Measurements from ENCODE around the gene CAPN15. TPM values are rescaled to one million over a fixed set of nuclear protein-coding genes. Genes with fewer than 3 reads are reported as not detected.

The CAPN15 gene
- total and polyA plus RNA-seq, 10 donors, result 25.8 to 71.7 (median 62.5) TPM

GRCh38 chr16:569445-570254 is 42.1 kb downstream of the CAPN15 start, which contains the start of gene PIGQ:
TSS of gene PIGQ (plus strand) at chr16:569968. CDS start at chr16:574075, 4,107 bp downstream.
- peaks cover 39 to 82% (median 51%) of the 10 kb centered on the region in 6 donors for H3K4me1 ChIP-seq
- peak within 1 kb of the TSS; percentile 78 to 99 (median 94) for H3K4me3 ChIP-seq
- intact Hi-C loops (cut with DNase I; ENCODE audit: low total_unique reads), result no loop called here
- TF ChIP-seq CTCF (IDR thresholded peaks at IDR 0.05 in 8 of 11, conservative IDR thresholded peaks at IDR 0.05 in 3 of 11) (no peak), POLR2AphosphoS5 (IDR thresholded peaks at IDR 0.05) (peak in 2 of 3 donors; percentile 49 to 65)
- WGBS, 5 donors, result 1 to 6% (median 2%) methylated on average over 28 to 87 of the region's 87 CpGs
- H3K36me3 ChIP-seq, result peaks cover 0 to 29% (median 6%) of the 10 kb centered on the region in 6 donors
- peak; percentile 92 for DNase-seq
- no peaks in the 10 kb centered on the region for H3K27me3 ChIP-seq (replicated peaks in 1 of 7)
- H3K9me3 ChIP-seq, result no peaks in the 10 kb centered on the region
- peak within 1 kb of the TSS; percentile 77 to 88 (median 86) for H3K27ac ChIP-seq

GRCh38 chr16:572865-573650 is 45.5 kb downstream of the CAPN15 start:
- H3K36me3 ChIP-seq, result peaks cover 0 to 47% (median 19%) of the 10 kb centered on the region in 6 donors
- WGBS, 5 donors, result 77 to 93% (median 89%) methylated on average over 21 to 27 of the region's 27 CpGs
- peaks cover 15 to 69% (median 33%) of the 10 kb centered on the region in 6 donors for H3K4me1 ChIP-seq
- H3K27ac ChIP-seq, result no peak overlapping the region
- TF ChIP-seq POLR2A (IDR thresholded peaks at IDR 0.05), result no peak
- no peak for TF ChIP-seq POLR2AphosphoS5 (IDR thresholded peaks at IDR 0.05)
- no peak for TF ChIP-seq CTCF (IDR thresholded peaks at IDR 0.05 in 8 of 11, conservative IDR thresholded peaks at IDR 0.05 in 3 of 11)
- no peaks in the 10 kb centered on the region for H3K9me3 ChIP-seq
- intact Hi-C loops (cut with DNase I; ENCODE audit: low total_unique reads), result no loop called here
- no peak overlapping the region for H3K4me3 ChIP-seq
- DNase-seq, result no peak
- no peaks in the 10 kb centered on the region for H3K27me3 ChIP-seq (replicated peaks in 1 of 7)

- DNase-seq, result no peak
- Histone ChIP-seq H3K27me3 (replicated peaks in 1 of 7) (no peaks in the 10 kb centered on the region), H3K4me3 (no peak overlapping the region), H3K36me3 (peaks cover 0 to 47% (median 19%) of the 10 kb centered on the region in 6 donors), H3K4me1 (peaks cover 4 to 69% (median 28%) of the 10 kb centered on the region in 6 donors), H3K9me3 (no peaks in the 10 kb centered on the region), H3K27ac (no peak overlapping the region)
- WGBS, 5 donors, result 85 to 97% (median 96%) methylated on average over 8 to 46 of the region's 46 CpGs
- intact Hi-C loops (cut with DNase I; ENCODE audit: low total_unique reads), result no loop called here
- TF ChIP-seq POLR2AphosphoS5 (IDR thresholded peaks at IDR 0.05) (no peak), CTCF (IDR thresholded peaks at IDR 0.05 in 8 of 11, conservative IDR thresholded peaks at IDR 0.05 in 3 of 11) (no peak), POLR2A (IDR thresholded peaks at IDR 0.05) (no peak)
Measured at GRCh38 chr16:574021-574760, 46.7 kb downstream of the CAPN15 start.

All from spleen (tissue), 11 donors.